Heart left ventricle (tissue), 13 donors: ENCODE measurements around the gene HLA-B.

ENCODE experiments used
- CTCF ChIP-seq, 12 donors: fragments of 200-600 bp; sonication (generic) in 4 of 12; IDR thresholded peaks; one replicate each; pipeline versions ENCODE4 v1.5.0 to v1.8.0; 2018 to 2022; ENCODE audit warnings: antibody characterized with exemption in 12 of 12, mild to moderate bottlenecking in 5 of 12
- POLR2A ChIP-seq, 2 donors: fragments of 450-650 bp; IDR thresholded peaks; one replicate each; pipeline ENCODE4 v1.6.1; 2017; ENCODE audit warnings: antibody characterized with exemption in 2 of 2, mild to moderate bottlenecking in 2 of 2, moderate library complexity in 2 of 2
- donor health status: ischemic (EF 13 %, LVEDD 7.1; RV severe dilation, severe dysfunction).
- donor health status: DM: no; HTN: yes; CAD: no.
- donor health status: DM: no; HTN: no; CAD: no.
- donor health status: ischemic (EF 25% LVEDD 6.9; RV normal size, moderate dysfunction).
- donor health status: ischemic (EF 25% LVEDD 5.7; RV mildly dilated, moderate dysfunction).
- donor health status: ischemic (EF 35%, LVEDD 5.7; RV mildly dilated, moderate dysfunction).
- donor health status: nonischemic (EF 11% LVEDD 7.7; RV severe dilation, severe dysfunction).
- donor health status: DM: yes; HTN: yes; CAD: no.
- donor health status: PGD.
- donor health status: ischemic (EF 29% LVEDD 5.4; RV normal size, mild dysfunction).
- donor health status: nonischemic (EF 23%, LVEDD 6.1; RV moderate dilation, normal function).

GRCh38 chr6:31365864-31366263, 8.9 kb upstream of the HLA-B start:
- TF ChIP-seq CTCF (IDR thresholded peaks at IDR 0.05) (no peak), POLR2A (IDR thresholded peaks at IDR 0.05) (no peak)
